Left ventricle myocardium inferior (tissue), 1 donor: ENCODE results near the gene XRCC6. TPM values are rescaled to one million over a fixed set of nuclear protein-coding genes. Genes with fewer than 3 reads are reported as not detected.
"Not testable (repeated sequence)": the region's sequence is repeated elsewhere in the genome, so short reads cannot be mapped to it uniquely, and the experiment has no call there.

Source experiments
- DNase-seq: peaks from one replicate; pipeline ENCODE4 v3.0.0-alpha.2; 2020
- H3K27ac ChIP-seq: fragments of 200-600 bp; replicated peaks from 2 replicates; pipeline ENCODE4 v1.8.0; 2021
- H3K27me3 ChIP-seq: fragments of 200-600 bp; 2 replicates; pipeline ENCODE4 v1.8.0; 2021; ENCODE audit warnings: low read depth
- H3K36me3 ChIP-seq: fragments of 200-600 bp; 2 replicates; pipeline ENCODE4 v1.8.0; 2021
- H3K4me1 ChIP-seq: fragments of 200-600 bp; 2 replicates; pipeline ENCODE4 v1.8.0; 2021
- H3K4me3 ChIP-seq: fragments of 200-600 bp; 2 replicates; pipeline ENCODE4 v1.8.0; 2021; ENCODE audit warnings: mild to moderate bottlenecking, moderate library complexity
- H3K9me3 ChIP-seq: fragments of 200-600 bp; replicated peaks from 2 replicates; pipeline ENCODE4 v1.8.0; 2021
- intact Hi-C: fragments of 100-400 bp; cut with micrococcal nuclease; formaldehyde crosslinking; loops from one replicate; pipeline ENCODE4 v1.11.0; 2022
- total RNA-seq: library from RNA; stranded (reverse); fragmentation: NEBNext Ultra II Directional; extraction: Animal tissue kit (Norgen Biotek cat#: 25700); gene quantifications from one replicate; pipeline ENCODE4 v1.2.1, GENCODE V29; 2021
- TF ChIP-seq, protein P1 (sequence below): fragments of 200-600 bp; IDR thresholded peaks from 2 replicates; pipeline ENCODE4 v1.8.0; 2021; ENCODE audit warnings: antibody characterized with exemption, mild to moderate bottlenecking, borderline replicate concordance
- donor health status: DM: no; HTN: yes; CAD: no; lungs with severe emphysema.

The XRCC6 gene
- total RNA-seq, 1 donor from 2014 or later: 155 TPM

DNA sequence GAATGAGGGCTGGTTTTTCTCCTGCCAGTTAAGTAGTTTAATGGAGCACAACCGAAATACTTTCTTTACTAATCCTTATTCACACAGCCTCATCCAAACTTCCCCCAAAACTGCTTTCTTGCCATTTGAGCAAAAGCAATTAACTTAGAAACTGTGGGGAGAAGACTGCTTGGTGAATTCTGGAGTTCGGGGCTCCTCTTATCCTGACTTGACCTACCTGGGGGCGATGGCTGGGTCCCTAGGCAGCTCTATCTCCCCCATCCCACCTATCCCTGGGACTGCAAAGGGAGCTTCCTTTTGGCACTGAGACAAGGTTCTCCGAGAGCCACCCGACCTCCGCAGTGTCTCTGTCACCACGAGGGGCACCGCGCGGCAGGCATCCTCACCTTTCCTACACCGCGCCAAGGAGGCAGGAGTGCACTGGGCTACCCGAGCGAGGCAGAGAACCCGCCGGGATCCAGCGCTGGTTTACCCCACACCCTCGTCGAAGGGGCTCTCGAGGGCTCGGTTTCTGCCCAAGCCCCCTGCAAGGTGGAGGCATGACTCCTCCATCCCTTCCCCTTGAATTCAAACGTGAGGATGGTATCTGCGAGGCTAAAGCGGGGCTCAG, 1.0 kb upstream of the XRCC6 start:
- H3K36me3 ChIP-seq: peaks cover 31% of the 10 kb centered on the region
- H3K27me3 ChIP-seq: no peaks in the 10 kb centered on the region
- H3K9me3 ChIP-seq: no peaks in the 10 kb centered on the region
- peak; percentile 36 for DNase-seq
- H3K4me1 ChIP-seq: peaks cover 44% of the 10 kb centered on the region
- peak overlapping the region; percentile 93 for H3K27ac ChIP-seq
- TF ChIP-seq, protein P1, sequence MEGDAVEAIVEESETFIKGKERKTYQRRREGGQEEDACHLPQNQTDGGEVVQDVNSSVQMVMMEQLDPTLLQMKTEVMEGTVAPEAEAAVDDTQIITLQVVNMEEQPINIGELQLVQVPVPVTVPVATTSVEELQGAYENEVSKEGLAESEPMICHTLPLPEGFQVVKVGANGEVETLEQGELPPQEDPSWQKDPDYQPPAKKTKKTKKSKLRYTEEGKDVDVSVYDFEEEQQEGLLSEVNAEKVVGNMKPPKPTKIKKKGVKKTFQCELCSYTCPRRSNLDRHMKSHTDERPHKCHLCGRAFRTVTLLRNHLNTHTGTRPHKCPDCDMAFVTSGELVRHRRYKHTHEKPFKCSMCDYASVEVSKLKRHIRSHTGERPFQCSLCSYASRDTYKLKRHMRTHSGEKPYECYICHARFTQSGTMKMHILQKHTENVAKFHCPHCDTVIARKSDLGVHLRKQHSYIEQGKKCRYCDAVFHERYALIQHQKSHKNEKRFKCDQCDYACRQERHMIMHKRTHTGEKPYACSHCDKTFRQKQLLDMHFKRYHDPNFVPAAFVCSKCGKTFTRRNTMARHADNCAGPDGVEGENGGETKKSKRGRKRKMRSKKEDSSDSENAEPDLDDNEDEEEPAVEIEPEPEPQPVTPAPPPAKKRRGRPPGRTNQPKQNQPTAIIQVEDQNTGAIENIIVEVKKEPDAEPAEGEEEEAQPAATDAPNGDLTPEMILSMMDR: no peak
- intact Hi-C loops: no loop called here
- H3K4me3 ChIP-seq: peak overlapping the region; percentile 80

DNA sequence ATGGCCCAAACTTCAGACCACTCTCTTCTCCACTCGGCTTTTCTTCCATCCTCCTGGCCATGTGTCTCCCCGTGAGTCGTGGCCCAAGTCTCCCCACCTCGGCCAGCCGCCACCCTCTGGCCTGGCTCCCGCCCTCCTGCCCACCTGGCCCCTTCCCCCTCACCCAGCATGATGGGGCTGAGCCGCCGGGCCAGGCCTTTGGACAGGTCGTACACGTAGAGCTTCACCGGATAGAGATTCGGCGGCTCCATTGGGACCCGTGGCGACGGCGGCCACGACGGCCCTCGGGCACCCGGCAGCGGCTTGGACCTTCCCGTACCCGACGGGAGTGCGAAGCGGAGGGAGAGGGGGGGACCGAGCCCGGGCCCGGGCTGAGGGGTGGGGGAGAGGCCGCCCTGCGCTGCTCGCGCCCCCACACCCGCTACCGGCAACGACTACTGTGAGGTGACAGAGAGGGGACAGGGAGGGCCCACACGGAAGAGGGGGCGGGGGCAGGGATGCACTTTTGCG, 451 bp upstream of the XRCC6 start, which contains the start of gene DESI1:
TSS of gene DESI1 (minus strand) at position 455 of the 510 bp plus-strand sequence. CDS start at position 251, 204 bp downstream.
- Histone ChIP-seq H3K9me3 (no peaks in the 10 kb centered on the region), H3K36me3 (peaks cover 37% of the 10 kb centered on the region), H3K27me3 (no peaks in the 10 kb centered on the region), H3K4me1 (peaks cover 44% of the 10 kb centered on the region), H3K27ac (peak within 1 kb of the TSS; percentile 93), H3K4me3 (peak within 1 kb of the TSS; percentile 80)
- intact Hi-C loops: no loop called here
- TF ChIP-seq, protein P1: no peak
- no peak for DNase-seq

DNA sequence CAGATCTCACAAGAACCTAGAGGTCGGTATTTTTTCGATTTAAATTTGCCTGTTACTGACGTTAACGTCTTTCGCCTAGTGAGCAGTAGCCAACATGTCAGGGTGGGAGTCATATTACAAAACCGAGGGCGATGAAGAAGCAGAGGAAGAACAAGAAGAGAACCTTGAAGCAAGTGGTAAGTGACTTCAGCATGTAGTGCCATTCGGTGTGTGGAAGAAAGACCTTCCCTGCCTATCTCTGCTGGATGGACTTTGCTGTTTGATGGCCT, 750 bp downstream of the XRCC6 start:
- H3K27ac ChIP-seq: peak overlapping the region; percentile 93
- peak overlapping the region; percentile 80 for H3K4me3 ChIP-seq
- DNase-seq: no peak
- H3K27me3 ChIP-seq: no peaks in the 10 kb centered on the region
- no peaks in the 10 kb centered on the region for H3K9me3 ChIP-seq
- peaks cover 44% of the 10 kb centered on the region for H3K4me1 ChIP-seq
- intact Hi-C loops: no loop called here
- peaks cover 49% of the 10 kb centered on the region for H3K36me3 ChIP-seq
- TF ChIP-seq, protein P1: no peak

DNA sequence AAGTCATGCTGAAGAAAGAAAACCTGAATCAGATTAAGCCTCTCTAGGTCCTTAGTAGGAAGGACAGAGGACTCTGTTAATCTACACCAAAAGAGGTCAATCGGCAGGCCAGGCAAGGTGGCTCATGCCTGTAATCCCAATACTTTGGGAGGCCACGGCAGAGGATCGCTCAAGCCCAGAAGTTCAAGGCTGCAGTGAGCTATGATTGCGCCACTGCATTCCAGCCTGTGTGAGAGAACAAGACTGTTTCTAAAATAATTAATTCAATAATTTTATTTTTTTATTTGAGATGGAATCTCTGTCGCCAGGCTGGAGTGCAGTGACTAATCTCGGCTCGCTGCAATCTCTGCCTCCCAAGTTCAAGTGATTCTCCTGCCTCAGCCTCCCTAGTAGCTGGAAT, 4.5 kb downstream of the XRCC6 start:
- DNase-seq: no peak
- Histone ChIP-seq H3K27ac (no peak overlapping the region), H3K36me3 (peaks cover 83% of the 10 kb centered on the region), H3K9me3 (no peaks in the 10 kb centered on the region), H3K4me3 (no peak overlapping the region), H3K27me3 (no peaks in the 10 kb centered on the region), H3K4me1 (peaks cover 34% of the 10 kb centered on the region)
- intact Hi-C loops: no loop called here
- TF ChIP-seq, protein P1: no peak

DNA sequence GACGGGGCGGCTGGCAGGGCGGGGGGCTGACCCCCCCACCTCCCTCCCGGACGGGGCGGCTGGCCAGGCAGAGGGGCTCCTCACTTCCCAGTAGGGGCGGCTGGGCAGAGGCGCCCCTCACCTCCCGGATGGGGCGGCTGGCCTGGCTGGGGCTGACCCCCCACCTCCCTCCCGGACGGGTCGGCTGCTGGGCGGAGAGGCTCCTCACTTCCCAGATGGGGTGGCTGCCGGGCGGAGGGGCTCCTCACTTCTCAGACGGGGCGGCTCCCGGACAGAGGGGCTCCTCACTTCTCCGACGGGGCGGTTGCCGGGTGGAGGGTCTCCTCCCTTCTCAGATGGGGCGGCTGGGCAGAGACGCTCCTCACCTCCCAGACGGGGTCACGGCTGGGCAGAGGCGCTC, 10.0 kb downstream of the XRCC6 start:
- H3K27ac ChIP-seq, H3K27me3 ChIP-seq, H3K9me3 ChIP-seq, DNase-seq, intact Hi-C loops, H3K4me3 ChIP-seq: not testable (repeated sequence)
- Histone ChIP-seq H3K4me1 (peaks cover 34% of the 10 kb centered on the region), H3K36me3 (peaks cover 87% of the 10 kb centered on the region)

DNA sequence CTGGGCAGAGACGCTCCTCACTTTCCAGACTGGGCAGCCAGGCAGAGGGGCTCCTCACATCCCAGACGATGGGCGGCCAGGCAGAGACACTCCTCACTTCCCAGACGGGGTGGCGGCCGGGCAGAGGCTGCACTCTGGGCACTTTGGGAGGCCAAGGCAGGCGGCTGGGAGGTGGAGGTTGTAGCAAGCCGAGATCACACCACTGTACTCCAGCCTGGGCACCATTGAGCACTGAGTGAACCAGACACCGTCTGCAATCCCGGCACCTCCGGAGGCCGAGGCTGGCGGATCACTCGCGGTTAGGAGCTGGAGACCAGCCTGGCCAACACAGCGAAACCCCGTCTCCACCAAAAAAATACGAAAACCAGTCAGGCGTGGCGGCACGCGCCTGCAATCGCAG, 10.5 kb downstream of the XRCC6 start:
- H3K36me3 ChIP-seq: peaks cover 87% of the 10 kb centered on the region
- H3K27ac ChIP-seq, H3K4me3 ChIP-seq, H3K9me3 ChIP-seq, H3K27me3 ChIP-seq, DNase-seq, intact Hi-C loops: not testable (repeated sequence)
- peaks cover 39% of the 10 kb centered on the region for H3K4me1 ChIP-seq

DNA sequence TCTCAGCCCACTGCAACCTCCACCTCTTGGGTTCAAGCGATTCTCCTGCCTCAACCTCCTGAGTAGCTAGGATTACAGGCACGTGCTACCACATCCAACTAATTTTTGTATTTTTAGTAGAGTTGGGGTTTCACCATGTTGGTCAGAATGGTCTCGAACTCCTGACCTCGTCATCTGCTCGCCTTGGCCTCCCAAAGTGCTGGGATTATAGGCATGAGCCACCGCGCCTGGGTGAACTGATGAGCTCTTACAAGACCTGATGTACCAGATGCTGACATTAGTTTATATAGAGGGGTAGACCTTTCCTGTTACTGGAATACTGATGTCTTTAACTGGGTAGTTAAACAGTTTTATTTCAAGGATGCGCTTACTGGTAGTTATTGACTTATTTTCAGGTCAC, 13.5 kb downstream of the XRCC6 start:
- intact Hi-C loops, DNase-seq, H3K4me3 ChIP-seq, H3K9me3 ChIP-seq, H3K27me3 ChIP-seq: not testable (repeated sequence)
- Histone ChIP-seq H3K27ac (peak overlapping the region; percentile 73), H3K36me3 (peaks cover 87% of the 10 kb centered on the region), H3K4me1 (peaks cover 58% of the 10 kb centered on the region)
